HG03175 (cell line): ENCODE data around the gene KIF21B.

Source experiments
- ATAC-seq: cut with Tn5 transposase; IDR thresholded peaks from one replicate; pipeline ENCODE4 v1.9.1; 2021; ENCODE audit warnings: mild to moderate bottlenecking, moderate library complexity; ENCODE audit not compliant: unreplicated experiment

The KIF21B gene, protein sequence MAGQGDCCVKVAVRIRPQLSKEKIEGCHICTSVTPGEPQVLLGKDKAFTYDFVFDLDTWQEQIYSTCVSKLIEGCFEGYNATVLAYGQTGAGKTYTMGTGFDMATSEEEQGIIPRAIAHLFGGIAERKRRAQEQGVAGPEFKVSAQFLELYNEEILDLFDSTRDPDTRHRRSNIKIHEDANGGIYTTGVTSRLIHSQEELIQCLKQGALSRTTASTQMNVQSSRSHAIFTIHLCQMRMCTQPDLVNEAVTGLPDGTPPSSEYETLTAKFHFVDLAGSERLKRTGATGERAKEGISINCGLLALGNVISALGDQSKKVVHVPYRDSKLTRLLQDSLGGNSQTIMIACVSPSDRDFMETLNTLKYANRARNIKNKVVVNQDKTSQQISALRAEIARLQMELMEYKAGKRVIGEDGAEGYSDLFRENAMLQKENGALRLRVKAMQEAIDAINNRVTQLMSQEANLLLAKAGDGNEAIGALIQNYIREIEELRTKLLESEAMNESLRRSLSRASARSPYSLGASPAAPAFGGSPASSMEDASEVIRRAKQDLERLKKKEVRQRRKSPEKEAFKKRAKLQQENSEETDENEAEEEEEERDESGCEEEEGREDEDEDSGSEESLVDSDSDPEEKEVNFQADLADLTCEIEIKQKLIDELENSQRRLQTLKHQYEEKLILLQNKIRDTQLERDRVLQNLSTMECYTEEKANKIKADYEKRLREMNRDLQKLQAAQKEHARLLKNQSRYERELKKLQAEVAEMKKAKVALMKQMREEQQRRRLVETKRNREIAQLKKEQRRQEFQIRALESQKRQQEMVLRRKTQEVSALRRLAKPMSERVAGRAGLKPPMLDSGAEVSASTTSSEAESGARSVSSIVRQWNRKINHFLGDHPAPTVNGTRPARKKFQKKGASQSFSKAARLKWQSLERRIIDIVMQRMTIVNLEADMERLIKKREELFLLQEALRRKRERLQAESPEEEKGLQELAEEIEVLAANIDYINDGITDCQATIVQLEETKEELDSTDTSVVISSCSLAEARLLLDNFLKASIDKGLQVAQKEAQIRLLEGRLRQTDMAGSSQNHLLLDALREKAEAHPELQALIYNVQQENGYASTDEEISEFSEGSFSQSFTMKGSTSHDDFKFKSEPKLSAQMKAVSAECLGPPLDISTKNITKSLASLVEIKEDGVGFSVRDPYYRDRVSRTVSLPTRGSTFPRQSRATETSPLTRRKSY (N-terminal part only)

DNA sequence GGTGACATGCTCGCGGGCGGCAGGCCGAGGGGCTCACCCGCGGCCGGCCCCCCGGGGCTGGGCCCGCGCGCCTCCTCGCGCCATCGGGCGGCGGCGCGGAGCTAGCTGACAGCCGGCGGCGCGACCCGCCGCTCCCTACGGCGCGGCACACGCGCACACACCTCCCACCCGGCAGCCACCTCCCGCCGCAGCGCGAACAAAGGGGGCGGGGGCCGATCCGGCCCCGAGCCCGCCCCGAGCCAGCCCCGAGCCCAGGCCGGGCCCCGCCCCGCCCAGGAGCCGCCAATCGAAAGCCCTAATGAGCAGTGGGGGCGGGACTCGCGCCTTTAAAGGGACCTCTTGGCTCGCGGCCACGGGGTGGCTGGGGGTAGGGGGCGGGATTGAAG is at the start of gene KIF21B:
Gene KIF21B, minus strand, starts transcription at position 198 of the 386 bp plus-strand sequence. CDS start 331 bp downstream, outside the sequence.
- ATAC-seq: peak; percentile 54

DNA sequence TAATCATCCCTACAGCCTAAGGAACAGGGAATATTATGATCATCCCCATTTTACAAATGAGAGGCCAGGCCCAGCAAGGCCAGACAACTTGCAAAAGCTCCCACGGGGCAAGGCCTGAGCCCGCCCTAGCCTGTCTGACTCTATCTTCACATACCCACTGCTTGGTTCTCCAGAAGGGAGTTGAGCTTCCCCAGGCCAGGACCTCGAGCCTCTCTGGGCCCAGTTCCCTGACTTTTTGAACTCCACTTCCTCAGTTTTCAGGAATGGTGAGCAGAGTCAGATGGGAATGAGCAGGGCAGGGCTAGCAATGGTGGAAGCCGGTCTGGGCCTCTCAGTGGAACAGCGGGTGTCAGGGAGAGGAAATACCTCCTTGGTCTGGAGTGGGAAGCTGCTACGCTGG is 49.4 kb upstream of the KIF21B start:
- no peak for ATAC-seq

DNA sequence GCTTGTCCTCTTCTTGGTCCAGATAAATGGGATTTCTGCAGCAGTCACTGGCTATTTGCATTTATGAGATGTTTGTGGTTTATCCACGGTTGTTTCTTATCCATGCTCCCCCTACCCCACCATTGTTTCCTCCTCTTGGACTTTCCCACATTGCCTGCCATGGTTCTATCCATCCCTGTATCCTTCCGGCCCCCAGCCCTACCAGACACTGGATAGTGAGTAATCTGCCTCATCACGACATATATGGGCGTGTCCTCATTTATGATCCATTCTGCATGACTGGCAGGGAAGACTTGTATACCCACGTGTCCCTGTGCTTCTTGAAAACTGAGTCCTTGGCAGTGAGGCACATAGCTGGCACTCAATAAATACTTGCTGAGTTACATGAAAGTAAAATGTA is 48.6 kb upstream of the KIF21B start:
- no peak for ATAC-seq

DNA sequence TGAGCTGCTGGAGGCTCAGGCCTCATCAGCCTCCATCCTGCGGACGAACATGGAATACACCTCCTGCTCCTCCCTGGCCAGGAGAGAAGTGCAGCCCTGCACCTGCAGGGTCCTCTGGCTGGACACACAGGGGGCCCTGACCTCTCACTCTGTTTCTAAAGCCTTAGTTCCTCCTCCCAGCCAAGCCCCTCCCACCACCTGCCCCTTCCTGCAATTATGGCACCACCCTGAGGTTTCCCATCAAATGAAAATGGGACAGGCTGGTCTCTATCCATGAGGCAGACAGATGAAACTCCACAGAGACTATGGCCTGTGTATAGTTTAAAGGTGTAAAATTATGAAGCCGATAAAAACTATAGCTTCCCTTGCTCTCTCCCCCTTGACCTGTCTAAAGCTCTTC is 46.1 kb upstream of the KIF21B start:
- no peak for ATAC-seq

DNA sequence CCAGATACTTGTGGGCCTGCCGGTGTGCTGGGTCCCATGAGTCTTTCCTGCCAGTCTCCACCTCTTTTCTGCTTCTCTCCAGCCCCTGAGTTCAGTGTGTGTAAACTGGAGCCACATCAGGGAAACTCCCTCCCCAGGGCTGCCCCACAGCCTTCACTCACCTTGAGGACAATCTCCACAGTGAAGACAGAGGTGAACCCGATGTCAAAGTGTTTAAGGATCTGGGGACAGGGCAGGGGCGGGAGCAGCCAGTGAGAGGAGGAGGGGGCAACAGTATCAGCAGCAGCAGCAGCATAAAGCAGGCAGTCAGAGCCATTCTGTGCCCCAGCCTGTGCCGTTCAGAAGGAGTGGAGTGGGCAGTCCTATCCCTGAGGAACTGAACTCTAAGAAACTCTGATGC is 45.5 kb upstream of the KIF21B start:
- ATAC-seq: no peak

DNA sequence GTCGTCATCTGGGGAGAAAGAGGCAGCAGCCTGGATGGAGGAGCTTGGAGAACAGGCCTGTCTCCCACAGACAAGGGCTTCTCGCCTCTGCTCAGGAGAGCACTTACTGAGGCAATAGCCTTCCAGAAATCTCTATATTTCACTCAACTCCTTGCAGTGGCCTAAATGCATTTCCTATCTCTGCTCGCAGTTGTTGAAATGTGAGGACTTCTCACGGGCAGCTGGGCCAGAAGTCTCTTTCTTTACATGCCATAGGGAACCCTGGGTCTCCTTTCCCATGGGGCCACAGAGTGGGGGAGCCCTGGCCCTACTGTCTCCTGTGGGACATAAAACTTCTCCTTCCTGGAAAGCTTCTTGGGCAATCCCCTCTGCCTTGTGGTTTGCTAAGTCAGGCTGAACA is 43.5 kb upstream of the KIF21B start:
- no peak for ATAC-seq

DNA sequence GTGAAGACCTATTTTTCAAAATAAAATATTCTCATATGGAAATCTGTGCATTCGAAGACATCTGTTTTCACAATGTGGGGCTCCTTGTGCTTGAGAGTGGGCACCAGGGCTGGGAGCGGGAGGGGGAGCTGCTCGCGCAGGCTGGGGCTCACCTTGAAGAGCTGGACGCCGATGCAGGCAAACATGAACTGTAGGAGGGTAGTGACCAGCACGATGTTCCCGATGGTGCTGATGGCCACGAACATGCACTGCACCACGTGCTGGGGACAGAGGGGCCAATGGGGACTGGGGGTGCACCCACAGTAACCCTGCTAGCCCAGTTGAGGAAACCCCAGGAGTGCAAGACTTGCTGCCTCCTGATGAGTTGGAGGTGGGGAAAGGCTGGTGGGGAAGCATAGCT is 42.2 kb upstream of the KIF21B start:
- ATAC-seq: no peak

DNA sequence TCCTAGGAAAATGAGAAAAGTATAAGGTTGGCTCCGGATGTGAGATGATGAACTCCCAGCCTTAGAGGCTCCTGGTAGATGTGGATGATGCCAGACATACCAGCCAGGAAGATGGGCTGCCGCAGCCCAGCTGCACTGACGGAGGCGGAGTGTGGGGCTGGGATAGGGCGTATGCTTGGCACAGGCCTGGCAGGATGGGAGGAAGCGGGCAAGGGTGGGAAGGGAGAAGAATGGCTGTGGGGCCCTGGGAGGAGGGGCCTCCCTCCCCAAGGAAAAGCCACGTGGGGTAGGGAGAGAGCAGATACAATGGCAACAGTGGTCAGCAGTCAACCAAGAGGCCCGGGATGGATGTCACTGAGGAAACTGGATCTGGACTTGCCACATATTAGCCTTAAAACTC is 41.3 kb upstream of the KIF21B start:
- no peak for ATAC-seq

DNA sequence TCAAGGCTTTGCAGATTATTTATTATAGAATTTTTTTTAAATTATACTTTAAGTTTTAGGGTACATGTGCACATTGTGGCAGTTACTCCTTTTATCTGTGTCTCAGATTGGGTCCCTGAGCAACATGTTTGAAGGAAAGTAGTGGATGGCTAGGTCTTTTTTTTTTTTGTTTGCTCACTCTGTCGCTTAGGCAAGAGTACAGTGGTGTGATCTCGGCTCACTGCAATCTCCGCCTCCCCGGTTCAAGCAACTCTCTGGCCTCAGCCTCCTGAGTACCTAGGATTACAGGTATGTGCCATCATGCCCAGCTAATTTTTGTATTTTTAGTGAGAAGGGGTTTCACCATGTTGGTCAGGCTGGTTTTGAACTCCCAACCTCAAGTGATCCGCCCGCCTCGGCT is 39.6 kb upstream of the KIF21B start:
- ATAC-seq: no peak

DNA sequence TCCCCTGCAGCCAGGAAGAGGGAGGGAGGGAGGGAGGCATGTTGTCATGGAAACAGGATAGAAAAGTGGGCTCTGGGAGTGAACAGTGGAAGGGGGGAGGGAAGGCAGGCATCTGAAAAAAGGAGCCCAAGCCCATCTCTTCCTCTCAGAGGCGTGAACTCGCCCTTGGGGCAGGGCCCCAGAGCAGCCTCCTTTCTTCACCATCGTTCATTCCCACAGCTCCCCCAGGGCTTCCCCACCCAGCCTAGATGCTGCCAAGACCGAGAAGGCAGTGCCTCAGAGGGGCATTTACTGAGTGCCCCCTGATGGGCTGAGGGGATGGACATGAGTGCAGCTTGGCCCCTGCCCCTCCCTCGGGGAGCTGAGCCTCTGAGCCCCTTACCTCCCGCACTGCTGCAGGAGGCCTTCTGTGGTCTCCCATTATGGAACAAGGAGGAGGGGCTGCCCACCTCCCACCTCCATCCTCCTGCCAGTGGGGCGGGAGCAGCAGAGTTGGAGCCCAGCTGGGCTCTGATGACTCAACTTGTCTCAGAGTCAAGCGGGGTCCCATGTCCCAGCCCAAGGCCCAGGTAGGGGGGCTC is 39.1 kb upstream of the KIF21B start:
- no peak for ATAC-seq

DNA sequence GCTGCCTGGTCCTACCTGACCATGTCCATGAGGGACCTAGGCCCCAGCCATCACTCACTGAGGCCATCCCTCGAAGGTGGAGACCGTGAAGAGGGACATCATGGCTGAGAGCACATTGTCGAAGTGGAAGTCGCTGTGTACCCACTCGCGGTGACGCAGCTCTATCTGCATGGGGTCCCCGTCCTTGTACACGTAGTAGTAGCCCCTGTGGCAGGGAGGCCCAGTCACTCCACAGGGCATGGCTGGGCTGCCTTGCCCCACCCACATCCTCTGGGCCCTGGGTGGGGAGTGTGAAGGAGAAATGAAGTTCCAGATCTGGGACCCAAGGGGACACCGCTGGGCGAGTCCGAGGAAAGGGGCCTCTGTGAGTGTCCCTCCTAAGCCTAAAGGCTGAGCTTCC is 38.4 kb upstream of the KIF21B start:
- ATAC-seq: no peak

DNA sequence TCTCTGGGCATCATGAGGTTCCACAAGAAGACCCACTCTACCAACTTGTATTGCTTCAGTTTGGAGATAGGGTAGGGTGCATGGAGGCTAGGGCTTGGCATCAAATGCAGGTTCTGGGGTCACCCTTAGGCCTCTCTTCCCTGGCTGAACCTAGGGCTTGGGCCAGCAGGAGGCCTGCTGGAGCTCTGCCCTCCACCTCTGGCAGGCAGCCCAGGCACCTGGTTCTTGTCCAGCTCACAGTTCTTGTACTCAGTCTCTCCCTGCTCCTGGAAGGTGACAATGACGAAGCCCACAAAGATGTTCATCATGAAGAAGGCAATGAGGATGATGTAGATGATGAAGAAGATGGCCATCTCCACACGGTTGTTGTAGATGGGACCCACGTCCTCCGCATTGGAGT is 37.5 kb upstream of the KIF21B start:
- ATAC-seq: no peak

DNA sequence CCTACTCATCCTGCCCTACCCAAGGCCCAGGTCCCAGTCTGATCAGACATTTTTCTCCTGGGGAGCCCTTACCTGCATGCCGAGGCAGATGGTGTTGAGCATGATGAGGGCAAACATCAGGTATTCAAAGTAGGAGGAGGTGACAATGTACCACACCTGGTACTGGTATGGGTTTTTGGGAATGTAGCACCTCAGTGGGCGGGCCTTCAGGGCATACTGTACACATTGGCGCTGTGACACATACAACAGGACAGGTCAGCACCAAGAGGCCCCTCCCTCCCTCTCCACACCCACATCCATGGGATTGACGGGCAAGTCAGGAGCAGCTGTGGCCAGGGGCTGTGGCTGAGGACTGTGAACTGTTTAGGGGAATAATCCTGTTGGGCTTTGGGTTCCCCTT is 37.1 kb upstream of the KIF21B start:
- ATAC-seq: no peak

DNA sequence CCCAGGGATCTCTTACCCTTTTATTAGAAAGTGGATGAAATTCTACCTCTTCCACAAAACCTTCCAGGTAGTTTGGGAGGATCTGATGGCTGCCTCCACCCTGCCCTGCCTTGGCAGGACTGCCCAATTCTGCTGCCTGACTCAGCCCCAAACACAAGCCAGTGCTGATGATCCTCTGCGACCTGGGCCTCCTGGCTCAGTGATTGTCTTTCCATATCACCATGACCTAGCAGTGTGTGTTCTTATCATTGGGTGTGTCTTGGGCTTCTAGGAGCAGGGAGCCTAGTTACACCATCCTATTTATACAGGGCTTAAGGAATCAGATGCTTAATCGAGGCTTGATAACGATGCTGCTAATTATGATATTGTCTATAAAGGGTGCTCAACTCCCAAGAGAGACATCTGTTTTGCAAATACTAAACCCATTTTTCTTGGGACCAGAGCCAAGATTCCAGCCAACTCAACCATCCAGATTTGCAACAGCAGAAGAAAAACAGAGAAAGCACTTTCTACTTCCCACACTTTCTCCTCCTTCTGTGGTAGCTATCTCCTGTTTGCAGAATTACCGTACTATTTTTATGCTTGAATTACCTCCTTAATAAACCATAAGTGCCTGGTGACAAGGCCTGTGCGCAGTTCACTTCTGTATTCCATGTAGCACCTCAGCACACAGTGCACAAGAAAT is 36.5 kb upstream of the KIF21B start:
- no peak for ATAC-seq

DNA sequence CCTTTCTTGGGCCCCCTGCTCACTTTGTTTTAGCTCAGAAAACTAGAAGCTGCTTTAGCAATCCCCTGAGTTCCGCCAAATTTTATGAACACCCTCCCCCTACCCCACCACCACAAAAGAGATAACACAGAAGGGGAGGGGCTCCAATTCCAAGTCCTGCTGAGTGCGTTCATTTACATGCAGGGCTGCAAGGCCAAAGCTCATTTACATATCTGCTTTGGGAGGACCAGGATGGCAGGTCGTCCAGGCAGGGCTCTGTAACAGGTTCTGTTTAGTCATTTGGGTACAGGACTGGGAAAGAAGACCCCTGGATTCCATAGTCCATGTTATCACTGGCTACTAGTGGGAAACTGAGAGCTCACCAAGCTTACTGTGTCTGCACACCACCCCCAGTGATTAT is 35.9 kb upstream of the KIF21B start:
- no peak for ATAC-seq

DNA sequence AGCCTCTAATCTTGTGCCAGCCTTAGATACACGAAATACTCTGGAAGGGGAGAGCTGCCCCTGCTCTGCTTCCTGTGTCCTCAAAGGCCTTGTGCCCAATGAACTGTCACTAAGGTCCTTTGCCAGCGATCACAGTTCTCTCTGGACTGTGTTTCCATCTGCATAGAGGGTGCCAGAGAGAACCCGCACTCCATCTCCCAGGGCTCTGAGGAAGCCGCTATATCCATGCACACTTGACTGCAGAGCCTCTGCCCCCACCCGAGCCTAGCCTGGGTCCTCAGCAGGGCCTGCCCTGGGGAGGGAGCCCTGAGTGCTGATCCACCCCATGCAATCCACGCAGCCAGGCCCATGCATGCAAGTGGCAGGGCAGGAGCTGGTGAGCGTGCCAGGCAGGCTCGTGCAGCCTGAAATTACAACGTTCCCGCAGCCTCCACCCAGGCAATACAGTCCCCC is 30.6 kb upstream of the KIF21B start:
- ATAC-seq: no peak

DNA sequence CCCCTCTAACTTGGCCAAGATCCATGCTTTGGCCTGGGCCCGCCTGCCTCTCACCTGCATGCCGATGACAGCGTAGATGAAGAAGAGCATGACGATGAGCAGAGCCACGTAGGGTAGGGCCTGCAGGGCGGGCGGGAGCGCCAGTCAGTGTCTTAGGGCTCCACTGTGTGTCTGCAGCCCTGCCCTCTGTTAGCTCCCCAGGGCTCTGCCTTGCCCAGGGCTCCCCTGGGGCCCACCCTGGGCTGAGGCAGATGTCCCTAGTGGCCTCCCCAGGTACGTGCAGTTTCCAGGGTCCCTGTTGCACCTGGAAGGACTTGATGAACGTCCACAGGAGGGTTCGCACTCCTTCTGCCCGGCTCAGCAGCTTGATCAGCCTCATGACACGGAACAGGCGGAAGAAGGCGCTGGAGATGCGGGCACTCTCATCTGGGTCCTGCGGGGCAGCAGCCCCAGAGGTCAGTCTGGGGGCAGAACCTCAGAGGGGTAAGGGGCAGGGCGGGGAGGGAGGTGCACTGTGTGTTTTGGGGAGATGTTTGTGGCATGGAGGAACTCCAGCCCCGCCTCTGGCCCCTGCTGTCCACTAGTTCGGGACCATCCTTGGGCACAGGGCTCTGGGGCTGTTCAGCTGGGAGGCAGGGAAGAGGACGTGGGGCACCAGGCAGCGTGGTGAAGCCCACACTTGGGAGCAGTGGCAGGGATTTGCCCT is 29.8 kb upstream of the KIF21B start:
- ATAC-seq: no peak

DNA sequence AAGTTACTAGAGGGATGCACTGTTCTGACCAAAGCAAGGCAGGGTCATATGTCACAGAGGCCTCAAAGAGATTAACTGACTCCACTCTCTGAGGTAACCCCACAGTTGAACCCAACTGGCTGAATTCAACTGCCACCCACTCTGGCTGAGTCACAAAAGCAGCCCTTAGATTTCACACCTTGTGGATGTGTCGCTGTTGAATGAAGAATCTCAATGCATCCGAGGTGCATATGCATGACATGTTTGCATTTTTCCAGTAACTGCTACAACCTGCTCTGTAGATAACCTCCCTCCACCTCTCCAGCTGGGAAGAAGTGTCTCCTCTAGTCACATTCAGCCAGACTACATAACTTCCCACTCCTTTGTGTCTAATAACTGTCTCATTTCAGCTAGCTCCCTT is 27.9 kb upstream of the KIF21B start:
- no peak for ATAC-seq

DNA sequence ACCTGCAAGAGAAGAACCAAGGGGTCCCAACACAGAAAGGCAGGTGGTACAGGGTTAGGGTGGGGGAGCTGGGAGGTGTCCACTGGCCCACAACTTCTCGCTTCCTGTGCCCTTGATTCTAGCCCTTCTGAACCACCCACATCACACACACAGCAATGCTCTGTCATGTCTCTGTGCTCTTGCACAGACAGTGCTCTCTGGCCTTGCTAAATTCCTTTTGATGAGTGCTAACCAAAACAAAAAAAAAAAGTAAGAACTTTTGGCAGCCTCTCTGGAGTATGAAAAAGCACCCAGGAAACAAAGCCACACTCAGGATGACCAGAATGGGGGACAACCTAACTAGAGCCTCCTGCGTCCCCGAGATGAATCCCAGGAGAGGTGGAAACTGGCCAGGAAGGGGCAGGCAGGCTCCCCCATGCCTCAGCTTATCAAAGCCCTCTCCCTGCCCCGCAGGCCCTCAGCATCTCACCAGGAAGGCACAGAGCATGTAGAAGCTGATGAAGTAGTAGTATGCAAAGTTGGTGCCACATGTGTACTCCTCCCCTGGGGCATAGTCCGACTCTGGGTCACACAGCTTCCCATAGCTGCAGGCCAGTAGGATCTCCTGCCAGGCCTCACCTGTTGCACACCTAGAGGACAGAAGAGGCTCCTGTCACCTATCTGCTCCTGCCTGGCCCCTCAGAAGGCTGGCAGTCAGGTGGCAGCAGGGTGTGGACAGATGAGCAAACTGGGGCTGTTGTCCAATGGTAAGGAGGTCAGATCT is 27.2 kb upstream of the KIF21B start:
- no peak for ATAC-seq
